HCT116 (cell line): Measurements from ENCODE around the gene NEDD4L. TPM values are rescaled to one million over a fixed set of nuclear protein-coding genes. Genes with fewer than 3 reads are reported as not detected.
A peak's percentile ranks its signal among the peaks of the same experiment; 100 is the strongest.

Experiments used
- ATAC-seq: fragments of 200-7000 bp; cut with Tn5 transposase; 2 replicates; pipeline ENCODE4 v1.9.1; 2020; ENCODE audit warnings: mild to moderate bottlenecking, moderate library complexity
- BruUV-seq: library from RNA; stranded (reverse); fragments of 400-500 nt; replicated peaks from 2 replicates; lab custom pipeline; 2021; lab: Mats Ljungman, UMichigan
- CTCF ChIA-PET: fragments of 300-600 bp; sonication (Branson Sonifier 250); formaldehyde crosslinking; loops from one replicate; lab custom pipeline; 2021; ENCODE audit warnings: antibody characterized with exemption; lab: Charles Lee
- POLR2A ChIA-PET: fragments of 300-600, 350-600 bp; sonication (Branson Sonifier 250); formaldehyde crosslinking; loops from one replicate; lab custom pipeline; 2021; ENCODE audit warnings: antibody characterized with exemption; lab: Charles Lee
- RAD21 ChIA-PET, 2 experiments: fragments of 300-600 bp; sonication (Branson Sonifier 250); formaldehyde crosslinking; loops; one replicate each; lab custom pipeline; 2023; ENCODE audit warnings: low total read pairs in 2 of 2; ENCODE audit not compliant: uncharacterized antibody in 2 of 2, unreplicated experiment in 2 of 2, low non-redundant PET in 1 of 2; lab: Charles Lee
- DNase-seq: peaks from one replicate; pipeline ENCODE4 v3.0.0-alpha.2; 2010; ENCODE audit warnings: low read depth, low spot score
- H2AFZ ChIP-seq: fragments of 200-600 bp; shearing (Covaris generic), sonication (generic); 2 replicates; pipeline ENCODE4 v1.6.1; 2017; ENCODE audit warnings: low read depth, mixed run types, mixed read lengths, antibody characterized with exemption, low read length; ENCODE audit not compliant: poor library complexity, severe bottlenecking
- H3K27ac ChIP-seq: 2 replicates; pipeline ENCODE4 v1.5.1; 2012; ENCODE audit warnings: low read depth, low read length
- H3K27me3 ChIP-seq: fragments of 200-600 bp; sonication (generic); 2 replicates; pipeline ENCODE4 v1.6.1; 2016; ENCODE audit warnings: mixed run types, low read length, mixed read lengths; ENCODE audit not compliant: insufficient read depth
- H3K36me3 ChIP-seq, 2 experiments: fragments of 200-500 bp in 1 of 2; fragments of 200-600 bp in 1 of 2; sonication (Bioruptor generic) in 1 of 2; sonication (generic) in 1 of 2; 2 replicates each; pipeline versions ENCODE4 v1.5.1 to v1.6.1; 2014 to 2016; ENCODE audit warnings: low read length in 2 of 2, inconsistent platforms in 1 of 2, mixed read lengths in 1 of 2, mixed run types in 1 of 2; ENCODE audit not compliant: insufficient read depth in 2 of 2, control insufficient read depth in 1 of 2
- H3K4me1 ChIP-seq, 2 experiments: fragments of 200-600 bp in 1 of 2; sonication (generic) in 1 of 2; 2 replicates each; pipeline versions ENCODE4 v1.5.1 to v1.6.1; 2012 to 2017; ENCODE audit warnings: low read length in 2 of 2, inconsistent platforms in 1 of 2, mild to moderate bottlenecking in 1 of 2, mixed read lengths in 1 of 2, mixed run types in 1 of 2, moderate library complexity in 1 of 2; ENCODE audit not compliant: insufficient read depth in 2 of 2, control insufficient read depth in 1 of 2
- H3K4me2 ChIP-seq: fragments of 200-600 bp; sonication (generic); 2 replicates; pipeline ENCODE4 v1.6.1; 2017; ENCODE audit warnings: mixed run types, low read length, mixed read lengths
- H3K4me3 ChIP-seq, 2 experiments: fragments of 200-600 bp in 1 of 2; sonication (generic) in 1 of 2; replicated peaks in 1 of 2; 2 replicates each; pipeline ENCODE4 v1.5.1; 2011 to 2016; ENCODE audit warnings: low read length in 2 of 2, control low read depth in 1 of 2, low read depth in 1 of 2, mild to moderate bottlenecking in 1 of 2, mixed read lengths in 1 of 2, mixed run types in 1 of 2
- H3K79me2 ChIP-seq: fragments of 200-600 bp; sonication (generic); 2 replicates; pipeline ENCODE4 v1.6.1; 2017; ENCODE audit warnings: mild to moderate bottlenecking, mixed run types, low read length, moderate library complexity, mixed read lengths; ENCODE audit not compliant: insufficient read depth
- H3K9ac ChIP-seq: fragments of 200-600 bp; sonication (generic); 2 replicates; pipeline ENCODE4 v1.6.1; 2016; ENCODE audit warnings: low read length, mixed read lengths
- H3K9me2 ChIP-seq: fragments of 200-600 bp; sonication (generic), shearing (Covaris generic); 2 replicates; pipeline ENCODE4 v1.6.1; 2017; ENCODE audit warnings: mixed run types, mild to moderate bottlenecking, moderate library complexity; ENCODE audit not compliant: insufficient read depth
- H3K9me3 ChIP-seq, 2 experiments: fragments of 200-500 bp in 1 of 2; fragments of 200-600 bp in 1 of 2; sonication (Bioruptor generic) in 1 of 2; sonication (generic) in 1 of 2; 2 replicates each; pipeline ENCODE4 v1.6.1; 2014 to 2017; ENCODE audit warnings: low read length in 2 of 2, mixed read lengths in 2 of 2, inconsistent platforms in 1 of 2, low read depth in 1 of 2, mild to moderate bottlenecking in 1 of 2, mixed run types in 1 of 2, moderate library complexity in 1 of 2; ENCODE audit not compliant: control insufficient read depth in 1 of 2, insufficient read depth in 1 of 2
- H4K20me1 ChIP-seq: fragments of 200-600 bp; sonication (generic), shearing (Covaris generic); 2 replicates; pipeline ENCODE4 v1.6.1; 2017; ENCODE audit warnings: mixed run types, mild to moderate bottlenecking, moderate library complexity; ENCODE audit not compliant: insufficient read depth
- ATF3 ChIP-seq: IDR thresholded peaks from 2 replicates; pipeline ENCODE4 v1.6.1; 2012
- CEBPB ChIP-seq: IDR thresholded peaks from 2 replicates; pipeline ENCODE4 v1.6.1; 2012; ENCODE audit warnings: low read depth
- EGR1 ChIP-seq: IDR thresholded peaks from 2 replicates; pipeline ENCODE4 v1.6.1; 2012; ENCODE audit warnings: low read depth
- ELF1 ChIP-seq: IDR thresholded peaks from 2 replicates; pipeline ENCODE4 v1.6.1; 2012; ENCODE audit warnings: low read depth, borderline replicate concordance
- EZH2 ChIP-seq: fragments of 200-600 bp; sonication (generic); IDR thresholded peaks from 2 replicates; pipeline ENCODE4 v1.6.1; 2017; ENCODE audit warnings: antibody characterized with exemption, mixed run types
- EZH2phosphoT487 ChIP-seq: fragments of 200-600 bp; IDR thresholded peaks from 2 replicates; pipeline ENCODE4 v1.6.1; 2018; ENCODE audit warnings: antibody characterized with exemption, borderline replicate concordance
- FOSL1 ChIP-seq: IDR thresholded peaks from 2 replicates; pipeline ENCODE4 v1.6.1; 2012; ENCODE audit warnings: low read depth
- JUND ChIP-seq: IDR thresholded peaks from 2 replicates; pipeline ENCODE4 v1.6.1; 2012
- MAX ChIP-seq: IDR thresholded peaks from 2 replicates; pipeline ENCODE4 v1.6.1; 2012
- POLR2A ChIP-seq: IDR thresholded peaks from 2 replicates; pipeline ENCODE4 v1.7.0; 2011; ENCODE audit warnings: borderline replicate concordance; ENCODE audit not compliant: insufficient read depth, insufficient read length; ENCODE audit errors: extremely low read depth
- POLR2AphosphoS5 ChIP-seq: IDR thresholded peaks from 2 replicates; pipeline ENCODE4 v1.6.1; 2011; ENCODE audit warnings: mild to moderate bottlenecking, low read depth, low read length, moderate library complexity
- RAD21 ChIP-seq: IDR thresholded peaks from 2 replicates; pipeline ENCODE4 v1.6.1; 2012; ENCODE audit warnings: low read depth, mild to moderate bottlenecking
- REST ChIP-seq: IDR thresholded peaks from 2 replicates; pipeline ENCODE4 v1.6.1; 2012; ENCODE audit warnings: low read depth
- SIN3A ChIP-seq: IDR thresholded peaks from 2 replicates; pipeline ENCODE4 v1.6.1; 2012; ENCODE audit warnings: low read depth
- SP1 ChIP-seq: IDR thresholded peaks from 2 replicates; pipeline ENCODE4 v1.6.1; 2012; ENCODE audit warnings: low read depth
- TCF7L2 ChIP-seq: IDR thresholded peaks from 2 replicates; pipeline ENCODE4 v1.7.0; 2011; ENCODE audit warnings: borderline replicate concordance, inconsistent platforms; ENCODE audit not compliant: insufficient read depth, insufficient read length; ENCODE audit errors: extremely low read depth
- ZFX ChIP-seq: fragments of 450-650 bp; IDR thresholded peaks from 2 replicates; pipeline ENCODE4 v1.6.1; 2017
- ZNF274 ChIP-seq: fragments of 200-500 bp; sonication (Bioruptor generic); IDR thresholded peaks from 2 replicates; pipeline ENCODE4 v1.6.1; 2014; ENCODE audit warnings: mild to moderate bottlenecking, low read depth, low read length, inconsistent platforms
- intact Hi-C: fragments of 100-400 bp; cut with micrococcal nuclease; formaldehyde crosslinking; loops from 2 replicates; pipeline ENCODE4 v1.10.0; 2022
- total RNA-seq: library from RNA; stranded (reverse); gene quantifications from one replicate; pipeline ENCODE4 v1.2.1, GENCODE V29; 2021; ENCODE audit not compliant: unreplicated experiment

The NEDD4L gene
- total RNA-seq, 1 experiment from 2014 or later: 41.5 TPM

- TF ChIP-seq SP1 (peak; percentile 69), EZH2 (no peak), FOSL1 (peak; percentile 33; the same call in 1 of the 2 replicates)
These were observed 271.8 kb downstream of the NEDD4L start (continued) for GRCh38 chr18:58315739-58316215.

GRCh38 chr18:58316396-58317342 is 272.6 kb downstream of the NEDD4L start:
- CTCF ChIA-PET: interaction anchor here (1.4 kb wide), 1 partner anchor 434 kb away, joined by 3 read pairs; no protein-coding TSS in a partner anchor
- ATAC-seq (no peak), DNase-seq (no peak)
- POLR2A ChIA-PET: no interaction called here
- no peaks in the 10 kb centered on the region for H3K9me3 ChIP-seq
- no peaks in the 10 kb centered on the region for H3K36me3 ChIP-seq
- H2AFZ ChIP-seq: no peak overlapping the region
- no peaks in the 10 kb centered on the region for H3K79me2 ChIP-seq
- H3K9ac ChIP-seq: peak overlapping the region; percentile 57
- intact Hi-C loops: no loop called here
- H3K27ac ChIP-seq: peak overlapping the region; percentile 63
- TF ChIP-seq POLR2AphosphoS5 (no peak), SIN3A (no peak), EZH2phosphoT487 (no peak), RAD21 (no peak), JUND (no peak), EZH2 (no peak), ZFX (no peak), ATF3 (no peak), TCF7L2 (no peak), REST (no peak), ZNF274 (no peak), MAX (no peak), POLR2A (no peak), ELF1 (no peak), EGR1 (no peak), CEBPB (no peak)
- TF ChIP-seq, all 23 proteins: peak for 0
- H3K4me1 ChIP-seq: peaks cover 44 to 60% of the 10 kb centered on the region in 2 experiments
- 0 out of 4 replicates have a peak overlapping the region, but pooled peaks of 1 of the 2 experiments have one; percentile 45 for H3K4me3 ChIP-seq
- H3K4me2 ChIP-seq: peak overlapping the region; percentile 67
- RAD21 ChIA-PET: no interaction called here
- H4K20me1 ChIP-seq: no peaks in the 10 kb centered on the region
- no peaks in the 10 kb centered on the region for H3K27me3 ChIP-seq
- TSS peak; percentile 36 for BruUV-seq
- H3K9me2 ChIP-seq: no peaks in the 10 kb centered on the region
